GM10266 (cell line): Measurements from ENCODE around the gene CD99.

Source experiments
- DNase-seq: peaks from one replicate; pipeline ENCODE4 v3.0.0; 2012; ENCODE audit errors: extremely low spot score
- CTCF ChIP-seq: IDR thresholded peaks from 2 replicates; pipeline ENCODE4 v1.5.1; 2012; ENCODE audit warnings: mild to moderate bottlenecking, low read depth; ENCODE audit not compliant: control insufficient read depth, insufficient read depth; ENCODE audit errors: missing control alignments

Gene CD99

GRCh38 chrX:2785538-2785937 is 94.4 kb downstream of the CD99 start:
- TF ChIP-seq CTCF = no peak
- DNase-seq = no peak

- DNase-seq = no peak
- TF ChIP-seq CTCF = no peak
Measured at GRCh38 chrX:2788980-2789379, 97.9 kb downstream of the CD99 start.

GRCh38 chrX:2789569-2789968 is 98.5 kb downstream of the CD99 start:
- DNase-seq = no peak
- TF ChIP-seq CTCF = no peak
